H1 (cell line): ENCODE measurements around the gene ETS1. TPM values are rescaled to one million over a fixed set of nuclear protein-coding genes. Genes with fewer than 3 reads are reported as not detected.

Experiments
- CTCF ChIA-PET: fragments of 300-600 bp; sonication (Branson Sonifier 250); formaldehyde crosslinking; loops from one replicate; lab custom pipeline; 2021; ENCODE audit not compliant: partially characterized antibody; lab: Charles Lee
- POLR2A ChIA-PET: fragments of 300-600 bp; sonication (Branson Sonifier 250); formaldehyde crosslinking; loops from one replicate; lab custom pipeline; 2021; ENCODE audit warnings: inconsistent platforms; ENCODE audit not compliant: partially characterized antibody; lab: Charles Lee
- DNase-seq, 2 experiments: peaks; one replicate each; pipeline versions ENCODE4 v3.0.0 to v3.0.0-alpha.2; 2010 to 2022; ENCODE audit warnings: low spot score in 2 of 2, low read depth in 1 of 2, mixed read lengths in 1 of 2
- FAIRE-seq: peaks from 2 replicates; lab custom pipeline; 2011; peaks lifted over from hg19 to GRCh38; lab: Jason Lieb, UNC
- H2AFZ ChIP-seq: 2 replicates; pipeline ENCODE4 v1.8.1; 2012; ENCODE audit warnings: low read length, inconsistent platforms
- H2AK5ac ChIP-seq: 2 replicates; pipeline ENCODE4 v1.6.1; 2013; ENCODE audit warnings: low read depth, low read length
- H2BK120ac ChIP-seq: replicated peaks from 2 replicates; pipeline ENCODE3; 2013; ENCODE audit warnings: low read depth, low read length, inconsistent platforms
- H2BK12ac ChIP-seq: 2 replicates; pipeline ENCODE4 v1.6.1; 2013; ENCODE audit warnings: low read depth, low read length
- H2BK15ac ChIP-seq: 2 replicates; pipeline ENCODE4 v1.6.1; 2013; ENCODE audit warnings: low read length
- H2BK20ac ChIP-seq: 2 replicates; pipeline ENCODE4 v1.6.1; 2013; ENCODE audit warnings: low read length
- H2BK5ac ChIP-seq: 2 replicates; pipeline ENCODE4 v1.6.1; 2013; ENCODE audit warnings: low read depth, low read length
- H3K14ac ChIP-seq: 2 replicates; pipeline ENCODE4 v1.6.1; 2013; ENCODE audit warnings: inconsistent platforms; ENCODE audit not compliant: insufficient read length
- H3K18ac ChIP-seq: 2 replicates; pipeline ENCODE4 v1.6.1; 2013; ENCODE audit warnings: low read length; ENCODE audit errors: extremely low read depth
- H3K23ac ChIP-seq: 2 replicates; pipeline ENCODE4 v1.6.1; 2013; ENCODE audit warnings: inconsistent platforms; ENCODE audit not compliant: insufficient read length
- H3K23me2 ChIP-seq: 2 replicates; pipeline ENCODE4 v1.6.1; 2013; ENCODE audit warnings: low read depth, low read length
- H3K27ac ChIP-seq: 2 replicates; pipeline ENCODE4 v1.6.1; 2011; ENCODE audit warnings: low read depth, low read length, inconsistent platforms
- H3K27me3 ChIP-seq, 4 experiments: replicated peaks in 1 of 4; 1 replicate in 1 of 4; 2 replicates in 3 of 4; pipeline versions ENCODE4 v1.6.1 to v1.8.1; 2011 to 2013; ENCODE audit warnings: low read length in 3 of 4, mild to moderate bottlenecking in 3 of 4, inconsistent platforms in 2 of 4, mixed read lengths in 2 of 4, moderate library complexity in 1 of 4; ENCODE audit not compliant: control insufficient read depth in 3 of 4, insufficient read depth in 3 of 4; ENCODE audit errors: extremely low read depth in 1 of 4
- H3K36me3 ChIP-seq, 4 experiments: 2 replicates each; pipeline versions ENCODE4 v1.6.1 to v1.8.1; 2011 to 2013; ENCODE audit warnings: mild to moderate bottlenecking in 4 of 4, low read length in 3 of 4, moderate library complexity in 2 of 4, control low read depth in 1 of 4, inconsistent platforms in 1 of 4; ENCODE audit not compliant: insufficient read depth in 4 of 4, control insufficient read depth in 2 of 4
- H3K4ac ChIP-seq: replicated peaks from 2 replicates; pipeline ENCODE3; 2013; ENCODE audit warnings: low read length, low read depth, mixed read lengths, inconsistent platforms; ENCODE audit not compliant: insufficient read length
- H3K4me1 ChIP-seq, 4 experiments: replicated peaks in 1 of 4; 1 replicate in 1 of 4; 2 replicates in 3 of 4; pipeline versions ENCODE4 v1.6.1 to v1.8.1; 2011 to 2013; ENCODE audit warnings: low read length in 3 of 4, inconsistent platforms in 2 of 4, mixed read lengths in 1 of 4; ENCODE audit not compliant: insufficient read depth in 4 of 4, control insufficient read depth in 3 of 4
- H3K4me2 ChIP-seq, 2 experiments: 2 replicates each; pipeline versions ENCODE4 v1.6.1 to v1.8.1; 2011 to 2013; ENCODE audit warnings: low read depth in 2 of 2, low read length in 2 of 2, control low read depth in 1 of 2, inconsistent platforms in 1 of 2, mild to moderate bottlenecking in 1 of 2; ENCODE audit not compliant: insufficient read depth in 1 of 2
- H3K4me3 ChIP-seq, 4 experiments: fragments of 200-600, 300-600 bp in 1 of 4; sonication (generic), shearing (Covaris generic), sonication (Bioruptor Twin) in 1 of 4; 2 replicates each; pipeline versions ENCODE4 v1.5.1 to v1.8.1; 2011 to 2016; ENCODE audit warnings: low read length in 4 of 4, low read depth in 3 of 4, control low read depth in 2 of 4, inconsistent platforms in 2 of 4, mild to moderate bottlenecking in 2 of 4, mixed read lengths in 1 of 4, moderate library complexity in 1 of 4; ENCODE audit not compliant: insufficient read depth in 2 of 4; ENCODE audit errors: extremely low read depth in 1 of 4
- H3K56ac ChIP-seq: replicated peaks from 2 replicates; pipeline ENCODE3; 2013; ENCODE audit warnings: low read depth, mild to moderate bottlenecking, mixed read lengths, low read length, inconsistent platforms; ENCODE audit not compliant: insufficient read length
- H3K79me1 ChIP-seq: 2 replicates; pipeline ENCODE4 v1.6.1; 2013; ENCODE audit warnings: low read depth, low read length, control low read depth
- H3K79me2 ChIP-seq, 2 experiments: 2 replicates each; pipeline versions ENCODE4 v1.6.1 to v1.8.1; 2012 to 2013; ENCODE audit warnings: low read length in 2 of 2, mild to moderate bottlenecking in 2 of 2, inconsistent platforms in 1 of 2; ENCODE audit not compliant: insufficient read depth in 2 of 2, control insufficient read depth in 1 of 2
- H3K9ac ChIP-seq, 4 experiments: replicated peaks in 1 of 4; 1 replicate in 1 of 4; 2 replicates in 3 of 4; pipeline versions ENCODE4 v1.6.1 to v1.8.1; 2011 to 2013; ENCODE audit warnings: low read depth in 3 of 4, low read length in 3 of 4, control low read depth in 2 of 4, mild to moderate bottlenecking in 2 of 4, moderate library complexity in 2 of 4, inconsistent platforms in 1 of 4; ENCODE audit errors: extremely low read depth in 1 of 4
- H3K9me3 ChIP-seq, 2 experiments: 2 replicates each; pipeline versions ENCODE4 v1.6.1 to v1.8.1; 2012 to 2013; ENCODE audit warnings: mild to moderate bottlenecking in 2 of 2, moderate library complexity in 2 of 2, control low read depth in 1 of 2, inconsistent platforms in 1 of 2, low read depth in 1 of 2, low read length in 1 of 2, mixed read lengths in 1 of 2; ENCODE audit not compliant: insufficient read depth in 2 of 2
- H4K20me1 ChIP-seq, 2 experiments: replicated peaks in 1 of 2; 2 replicates each; pipeline versions ENCODE3 to v1.8.1; 2011 to 2013; ENCODE audit warnings: inconsistent platforms in 2 of 2, low read length in 2 of 2, mild to moderate bottlenecking in 1 of 2; ENCODE audit not compliant: insufficient read depth in 2 of 2, control insufficient read depth in 1 of 2
- H4K5ac ChIP-seq: 2 replicates; pipeline ENCODE4 v1.6.1; 2013; ENCODE audit warnings: low read length, low read depth, mixed read lengths, inconsistent platforms; ENCODE audit not compliant: insufficient read length
- H4K8ac ChIP-seq: 2 replicates; pipeline ENCODE4 v1.8.0; 2013; ENCODE audit warnings: mild to moderate bottlenecking, moderate library complexity, low read length, inconsistent platforms; ENCODE audit not compliant: insufficient read depth; ENCODE audit errors: extremely low read depth
- H4K91ac ChIP-seq: replicated peaks from 2 replicates; pipeline ENCODE3; 2013; ENCODE audit warnings: low read length, mixed read lengths, inconsistent platforms; ENCODE audit not compliant: insufficient read length
- GTF2F1 ChIP-seq: IDR thresholded peaks from 2 replicates; pipeline ENCODE4 v1.6.1; 2012; ENCODE audit warnings: low read depth, low read length, improper control_type of control experiment, borderline replicate concordance
- RBBP5 ChIP-seq: IDR thresholded peaks from 2 replicates; pipeline ENCODE4 v1.7.1; 2012; ENCODE audit warnings: low read depth, mild to moderate bottlenecking, inconsistent platforms, low read length, moderate library complexity, borderline replicate concordance
- SIN3A ChIP-seq, 2 experiments: IDR thresholded peaks in 1 of 2; conservative IDR thresholded peaks in 1 of 2; 2 replicates each; pipeline ENCODE4 v1.6.1; 2011 to 2012; ENCODE audit warnings: low read length in 2 of 2, improper control_type of control experiment in 1 of 2, low read depth in 1 of 2, mild to moderate bottlenecking in 1 of 2
- TAF1 ChIP-seq: IDR thresholded peaks from 2 replicates; pipeline ENCODE4 v1.6.1; 2011; ENCODE audit warnings: mild to moderate bottlenecking, low read depth, low read length
- WGBS, 2 experiments: shearing (Covaris generic) in 1 of 2; methylation state at CpG; one replicate each; pipeline versions ENCODE4 v1.1.6 to v1.1.7; 2013 to 2015; ENCODE audit warnings: low lambda C conversion rate in 2 of 2, mixed read lengths in 2 of 2, inconsistent platforms in 1 of 2, low coverage in 1 of 2, missing lambda C conversion rate in 1 of 2; ENCODE audit not compliant: insufficient replicate concordance in 2 of 2, insufficient coverage in 1 of 2, insufficient read length in 1 of 2; ENCODE audit errors: extremely low coverage in 1 of 2, missing lambda C conversion rate in 1 of 2; 5-methylcytosine and 5-hydroxymethylcytosine counted together
- polyA plus RNA-seq, 7 experiments: library from polyadenylated mRNA; depleted of rRNA in 3 of 7; stranded (reverse) in 5 of 7; unstranded in 2 of 7; fragments of >200 nt in 5 of 7; fragments of 200-250 nt in 2 of 7; gene quantifications; 1 replicate in 5 of 7; 2 replicates in 1 of 7; 4 replicates in 1 of 7; pipeline versions ENCODE4 v1.2.1 to v1.2.3, GENCODE V29; 2011 to 2013; ENCODE audit warnings: missing spikeins in 2 of 7, mixed read lengths in 2 of 7
- total RNA-seq: library from RNA; stranded (reverse); fragmentation: NEBNext Ultra II Directional; extraction: Animal tissue kit (Norgen Biotek cat#: 25700); gene quantifications from 2 replicates; pipeline ENCODE4 v1.2.1, GENCODE V29; 2021
- TF ChIP-seq, protein P1 (sequence below): IDR thresholded peaks from 2 replicates; pipeline ENCODE4 v1.6.1; 2012; ENCODE audit warnings: inconsistent platforms

ETS1 gene
- total and polyA plus RNA-seq, 2 of the 8 experiments (the other 6 are each of a cell fraction or from before 2014, with no cell fraction given): 10.0 to 35.3 TPM

DNA sequence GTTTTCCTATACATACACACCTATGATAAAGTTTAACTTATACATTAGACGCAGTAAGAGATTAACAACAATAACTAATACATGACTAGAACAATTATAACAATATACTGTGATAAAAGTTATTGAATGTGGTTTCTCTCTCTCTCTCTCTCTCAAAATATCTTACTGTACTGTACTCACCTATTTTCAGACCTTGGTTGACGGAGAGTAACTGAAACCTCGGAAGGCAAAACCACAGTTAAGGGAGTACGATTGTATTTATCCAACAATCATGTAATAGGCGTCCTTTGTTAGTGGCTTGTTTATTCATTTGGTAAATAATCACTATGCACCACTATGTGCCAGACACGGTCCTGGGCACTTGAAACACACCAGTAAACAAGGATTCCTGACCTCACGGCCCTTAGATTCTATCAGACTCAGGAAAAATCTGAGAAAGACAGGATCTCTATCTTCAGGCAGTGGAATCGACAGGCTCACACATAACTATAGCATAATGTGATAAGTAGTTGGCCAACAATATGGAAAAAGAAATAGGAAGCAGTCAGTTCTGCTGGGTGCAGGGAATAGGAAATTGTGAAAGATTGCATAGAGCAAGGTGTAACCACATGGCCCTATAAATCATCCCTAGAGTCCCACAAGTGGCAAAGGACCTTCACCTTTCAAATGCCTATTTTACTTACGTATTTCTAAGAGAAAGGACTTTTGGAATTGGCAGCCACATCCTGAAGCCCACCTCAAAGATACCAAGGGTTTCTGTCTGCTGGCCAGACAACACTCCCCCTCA, 12.0 kb downstream of the ETS1 start:
- no peak overlapping the region for H3K23ac ChIP-seq
- no peak overlapping the region for H3K4ac ChIP-seq
- H3K4me2 ChIP-seq: no peak overlapping the region
- H2BK5ac ChIP-seq: no peak overlapping the region
- ChIA-PET CTCF (interaction anchor here (1.0 kb wide), 2 partner anchors 47 to 55 kb away, joined by 3 read pairs; no protein-coding TSS in a partner anchor), POLR2A (no interaction called here)
- no peak overlapping the region for H3K18ac ChIP-seq
- H3K79me2 ChIP-seq: peaks cover 0 to 25% of the 10 kb centered on the region in 2 experiments; a peak in 3 of 4 replicates
- DNase-seq: no peak
- TF ChIP-seq SIN3A (conservative IDR thresholded peaks at IDR 0.05 in 1 of 2, IDR thresholded peaks at IDR 0.05 in 1 of 2; ENCODE audit: low read depth in 1 of 2, low read length in 2 of 2) (no peak), RBBP5 (no peak), TAF1 (no peak), GTF2F1 (no peak)
- TF ChIP-seq, protein P1, sequence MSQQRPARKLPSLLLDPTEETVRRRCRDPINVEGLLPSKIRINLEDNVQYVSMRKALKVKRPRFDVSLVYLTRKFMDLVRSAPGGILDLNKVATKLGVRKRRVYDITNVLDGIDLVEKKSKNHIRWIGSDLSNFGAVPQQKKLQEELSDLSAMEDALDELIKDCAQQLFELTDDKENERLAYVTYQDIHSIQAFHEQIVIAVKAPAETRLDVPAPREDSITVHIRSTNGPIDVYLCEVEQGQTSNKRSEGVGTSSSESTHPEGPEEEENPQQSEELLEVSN: no peak
- H3K27ac ChIP-seq: no peak overlapping the region
- no peaks in the 10 kb centered on the region for H4K20me1 ChIP-seq
- H2BK15ac ChIP-seq: 0 out of 2 replicates have a peak overlapping the region, but pooled peaks have one; percentile 38
- no peak overlapping the region for H4K8ac ChIP-seq
- WGBS, 2 experiments: 88% methylated on average over 9 of the region's 9 CpGs; no CpG with 5 or more reads in 1 of the 2 experiments
- no peak overlapping the region for H4K91ac ChIP-seq
- H2BK120ac ChIP-seq: no peak overlapping the region
- H3K23me2 ChIP-seq: no peaks in the 10 kb centered on the region; the same call in 1 of the 2 replicates
- peaks cover 4 to 19% (median 15%) of the 10 kb centered on the region in 4 experiments for H3K4me1 ChIP-seq
- H2AFZ ChIP-seq: no peak overlapping the region
- no peak overlapping the region for H3K4me3 ChIP-seq
- no peak overlapping the region for H4K5ac ChIP-seq
- no peak overlapping the region for H3K56ac ChIP-seq
- H2BK12ac ChIP-seq: no peak overlapping the region
- no peaks in the 10 kb centered on the region for H3K9me3 ChIP-seq
- H3K36me3 ChIP-seq: no peaks in the 10 kb centered on the region
- H3K27me3 ChIP-seq: no peaks in the 10 kb centered on the region
- FAIRE-seq: no peak
- H3K79me1 ChIP-seq: no peaks in the 10 kb centered on the region; the same call in 1 of the 2 replicates
- H2BK20ac ChIP-seq: no peak overlapping the region
- H2AK5ac ChIP-seq: no peak overlapping the region
- H3K14ac ChIP-seq: no peak overlapping the region
- H3K9ac ChIP-seq: no peak overlapping the region
